ENCODE data around the gene ZFP69.

The ZFP69 gene

GRCh38 chr1:40508375-40509341 is 31.6 kb downstream of the ZFP69 start, which contains the start of gene EXO5:
Gene EXO5 (plus strand): TSS chr1:40508767. CDS start chr1:40514545, 5,778 bp downstream.
- DNase-seq (ENCODE audit: low spot score), result peak; percentile 79

GRCh38 chr1:40519517-40519916 is 42.4 kb downstream of the ZFP69 start:
- DNase-seq (ENCODE audit: low spot score), result no peak

GRCh38 chr1:40530735-40531380 is 53.8 kb downstream of the ZFP69 start:
- DNase-seq (ENCODE audit: low spot score), result no peak

- DNase-seq (ENCODE audit: low spot score), result peak; percentile 97
These were observed 54.4 kb downstream of the ZFP69 start, which contains the start of gene ZNF684 for GRCh38 chr1:40531381-40532061. Gene ZNF684 (plus strand): TSS chr1:40531637. CDS start chr1:40533167, 1,530 bp downstream.

- DNase-seq (ENCODE audit: low spot score), result no peak
These were observed 54.9 kb downstream of the ZFP69 start for GRCh38 chr1:40532062-40532389.

GRCh38 chr1:40532844-40533424 is 55.8 kb downstream of the ZFP69 start:
- peak; percentile 63 for DNase-seq (ENCODE audit: low spot score)

- no peak for DNase-seq (ENCODE audit: low spot score)
These were observed 57.5 kb downstream of the ZFP69 start for GRCh38 chr1:40534589-40534988.

- no peak for DNase-seq (ENCODE audit: low spot score)
These were observed 58.6 kb downstream of the ZFP69 start for GRCh38 chr1:40535732-40536131.

- DNase-seq (ENCODE audit: low spot score), result no peak
These were observed 62.2 kb downstream of the ZFP69 start for GRCh38 chr1:40539338-40539737.

All from kidney tubule cell (primary cell).